ENCODE measurements around the gene C2orf81.
"Not testable (repeated sequence)": the region's sequence is repeated elsewhere in the genome, so short reads cannot be mapped to it uniquely, and the experiment has no call there.

C2orf81 gene

GRCh38 chr2:74428675-74429074, 7.3 kb upstream of the C2orf81 start:
- H3K4me1 ChIP-seq (ENCODE audit: control insufficient read depth, insufficient read depth, low read length): no peaks in the 10 kb centered on the region
- H3K27ac ChIP-seq (ENCODE audit: low read depth, low read length): no peak overlapping the region
- peaks cover 80% of the 10 kb centered on the region for H3K36me3 ChIP-seq (ENCODE audit: control insufficient read depth, insufficient read depth, low read length)
- no peak overlapping the region for H3K9ac ChIP-seq (ENCODE audit: low read depth, low read length)
- H3K9me3 ChIP-seq (ENCODE audit: control insufficient read depth, insufficient read depth, low read length): no peaks in the 10 kb centered on the region
- H3K4me3 ChIP-seq (ENCODE audit: low read depth, low read length): no peak overlapping the region
- H3K27me3 ChIP-seq (ENCODE audit: control insufficient read depth, insufficient read depth, low read length): no peaks in the 10 kb centered on the region

GRCh38 chr2:74427551-74427950, 6.1 kb upstream of the C2orf81 start:
- Histone ChIP-seq H3K27ac (ENCODE audit: low read depth, low read length) (no peak overlapping the region), H3K27me3 (ENCODE audit: control insufficient read depth, insufficient read depth, low read length) (peaks cover 4% of the 10 kb centered on the region; the same call in 1 of the 2 replicates), H3K9me3 (ENCODE audit: control insufficient read depth, insufficient read depth, low read length) (no peaks in the 10 kb centered on the region), H3K36me3 (ENCODE audit: control insufficient read depth, insufficient read depth, low read length) (peaks cover 78% of the 10 kb centered on the region), H3K4me1 (ENCODE audit: control insufficient read depth, insufficient read depth, low read length) (no peaks in the 10 kb centered on the region), H3K4me3 (ENCODE audit: low read depth, low read length) (no peak overlapping the region), H3K9ac (ENCODE audit: low read depth, low read length) (no peak overlapping the region)

DNA sequence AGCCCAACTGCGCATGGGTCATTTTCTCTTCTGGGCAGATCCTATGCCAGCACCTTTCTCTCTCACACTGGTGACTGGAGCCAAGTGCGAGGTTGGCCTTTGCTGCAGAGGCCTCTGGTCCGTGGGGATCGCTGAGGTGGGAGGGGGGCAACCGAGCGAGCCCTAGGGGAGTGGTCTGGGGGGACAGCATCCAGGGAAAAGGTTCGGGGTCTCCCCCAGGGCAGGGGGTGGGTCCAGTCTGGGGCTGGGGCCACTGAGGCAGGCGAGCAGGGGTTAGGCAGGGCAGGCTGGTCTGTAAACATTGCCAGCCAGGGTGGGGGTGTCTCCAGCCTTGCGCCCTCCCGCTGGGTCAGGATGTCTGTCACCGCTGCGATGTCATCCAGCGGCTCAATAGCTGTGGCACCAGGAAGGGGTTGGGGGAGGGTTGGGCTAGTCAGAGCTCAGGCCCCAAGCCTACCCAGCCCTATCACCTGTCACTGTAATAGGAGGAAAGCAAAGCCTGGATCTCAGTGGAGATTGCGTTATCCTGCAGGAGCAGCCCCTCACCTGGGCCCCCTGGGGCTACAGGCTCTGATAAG, 4.9 kb upstream of the C2orf81 start:
- Histone ChIP-seq H3K9ac (ENCODE audit: low read depth, low read length) (no peak overlapping the region), H3K9me3 (ENCODE audit: control insufficient read depth, insufficient read depth, low read length) (no peaks in the 10 kb centered on the region), H3K4me1 (ENCODE audit: control insufficient read depth, insufficient read depth, low read length) (no peaks in the 10 kb centered on the region), H3K27me3 (ENCODE audit: control insufficient read depth, insufficient read depth, low read length) (peaks cover 4% of the 10 kb centered on the region; the same call in 1 of the 2 replicates), H3K36me3 (ENCODE audit: control insufficient read depth, insufficient read depth, low read length) (peaks cover 66% of the 10 kb centered on the region), H3K4me3 (ENCODE audit: low read depth, low read length) (no peak overlapping the region), H3K27ac (ENCODE audit: low read depth, low read length) (no peak overlapping the region)

- H3K4me3 ChIP-seq (ENCODE audit: low read depth, low read length): no peak overlapping the region
- H3K27ac ChIP-seq (ENCODE audit: low read depth, low read length): peak overlapping the region; percentile 8
- H3K9ac ChIP-seq (ENCODE audit: low read depth, low read length): no peak overlapping the region
- H3K4me1 ChIP-seq (ENCODE audit: control insufficient read depth, insufficient read depth, low read length): no peaks in the 10 kb centered on the region
- peaks cover 60% of the 10 kb centered on the region for H3K36me3 ChIP-seq (ENCODE audit: control insufficient read depth, insufficient read depth, low read length)
- H3K9me3 ChIP-seq (ENCODE audit: control insufficient read depth, insufficient read depth, low read length): no peaks in the 10 kb centered on the region
- peaks cover 4% of the 10 kb centered on the region; the same call in 1 of the 2 replicates for H3K27me3 ChIP-seq (ENCODE audit: control insufficient read depth, insufficient read depth, low read length)
Observed at GRCh38 chr2:74425523-74425922, 4.1 kb upstream of the C2orf81 start.

GRCh38 chr2:74424995-74425406, 3.6 kb upstream of the C2orf81 start:
- H3K9me3 ChIP-seq (ENCODE audit: control insufficient read depth, insufficient read depth, low read length): no peaks in the 10 kb centered on the region
- H3K4me1 ChIP-seq (ENCODE audit: control insufficient read depth, insufficient read depth, low read length): no peaks in the 10 kb centered on the region
- H3K4me3 ChIP-seq (ENCODE audit: low read depth, low read length): no peak overlapping the region
- H3K27me3 ChIP-seq (ENCODE audit: control insufficient read depth, insufficient read depth, low read length): peaks cover 7% of the 10 kb centered on the region; the same call in 1 of the 2 replicates
- peak overlapping the region; percentile 8 for H3K27ac ChIP-seq (ENCODE audit: low read depth, low read length)
- H3K36me3 ChIP-seq (ENCODE audit: control insufficient read depth, insufficient read depth, low read length): peaks cover 55% of the 10 kb centered on the region
- no peak overlapping the region for H3K9ac ChIP-seq (ENCODE audit: low read depth, low read length)

GRCh38 chr2:74424139-74424992, 2.9 kb upstream of the C2orf81 start:
- Histone ChIP-seq H3K27me3 (ENCODE audit: control insufficient read depth, insufficient read depth, low read length) (peaks cover 9% of the 10 kb centered on the region; the same call in 1 of the 2 replicates), H3K4me3 (ENCODE audit: low read depth, low read length) (no peak overlapping the region), H3K27ac (ENCODE audit: low read depth, low read length) (no peak overlapping the region), H3K4me1 (ENCODE audit: control insufficient read depth, insufficient read depth, low read length) (no peaks in the 10 kb centered on the region), H3K9me3 (ENCODE audit: control insufficient read depth, insufficient read depth, low read length) (no peaks in the 10 kb centered on the region), H3K36me3 (ENCODE audit: control insufficient read depth, insufficient read depth, low read length) (peaks cover 48% of the 10 kb centered on the region), H3K9ac (ENCODE audit: low read depth, low read length) (no peak overlapping the region)

GRCh38 chr2:74423231-74424095, 2.0 kb upstream of the C2orf81 start:
- H3K27me3 ChIP-seq (ENCODE audit: control insufficient read depth, insufficient read depth, low read length): peaks cover 9% of the 10 kb centered on the region; the same call in 1 of the 2 replicates
- H3K27ac ChIP-seq (ENCODE audit: low read depth, low read length): no peak overlapping the region
- no peak overlapping the region for H3K4me3 ChIP-seq (ENCODE audit: low read depth, low read length)
- no peak overlapping the region for H3K9ac ChIP-seq (ENCODE audit: low read depth, low read length)
- H3K9me3 ChIP-seq (ENCODE audit: control insufficient read depth, insufficient read depth, low read length): no peaks in the 10 kb centered on the region
- H3K36me3 ChIP-seq (ENCODE audit: control insufficient read depth, insufficient read depth, low read length): peaks cover 39% of the 10 kb centered on the region
- H3K4me1 ChIP-seq (ENCODE audit: control insufficient read depth, insufficient read depth, low read length): no peaks in the 10 kb centered on the region

GRCh38 chr2:74420443-74421103, 846 bp downstream of the C2orf81 start:
- H3K36me3 ChIP-seq (ENCODE audit: control insufficient read depth, insufficient read depth, low read length): peaks cover 10% of the 10 kb centered on the region; the same call in 1 of the 2 replicates
- H3K27me3 ChIP-seq (ENCODE audit: control insufficient read depth, insufficient read depth, low read length); H3K27ac ChIP-seq (ENCODE audit: low read depth, low read length); H3K9me3 ChIP-seq (ENCODE audit: control insufficient read depth, insufficient read depth, low read length); H3K4me1 ChIP-seq (ENCODE audit: control insufficient read depth, insufficient read depth, low read length): not testable (repeated sequence)
- H3K9ac ChIP-seq (ENCODE audit: low read depth, low read length): peak overlapping the region; percentile 67
- peak overlapping the region; percentile 82 for H3K4me3 ChIP-seq (ENCODE audit: low read depth, low read length)

GRCh38 chr2:74420006-74420405, 1.4 kb downstream of the C2orf81 start:
- peaks cover 5% of the 10 kb centered on the region; the same call in 1 of the 2 replicates for H3K36me3 ChIP-seq (ENCODE audit: control insufficient read depth, insufficient read depth, low read length)
- no peaks in the 10 kb centered on the region for H3K9me3 ChIP-seq (ENCODE audit: control insufficient read depth, insufficient read depth, low read length)
- H3K4me1 ChIP-seq (ENCODE audit: control insufficient read depth, insufficient read depth, low read length): no peaks in the 10 kb centered on the region; the same call in 1 of the 2 replicates
- no peak overlapping the region for H3K4me3 ChIP-seq (ENCODE audit: low read depth, low read length)
- no peak overlapping the region for H3K27ac ChIP-seq (ENCODE audit: low read depth, low read length)
- no peak overlapping the region for H3K9ac ChIP-seq (ENCODE audit: low read depth, low read length)
- H3K27me3 ChIP-seq (ENCODE audit: control insufficient read depth, insufficient read depth, low read length): peaks cover 9% of the 10 kb centered on the region; the same call in 1 of the 2 replicates

- Histone ChIP-seq H3K36me3 (ENCODE audit: control insufficient read depth, insufficient read depth, low read length) (no peaks in the 10 kb centered on the region), H3K9me3 (ENCODE audit: control insufficient read depth, insufficient read depth, low read length) (no peaks in the 10 kb centered on the region), H3K4me3 (ENCODE audit: low read depth, low read length) (no peak overlapping the region), H3K4me1 (ENCODE audit: control insufficient read depth, insufficient read depth, low read length) (no peaks in the 10 kb centered on the region; the same call in 1 of the 2 replicates), H3K27me3 (ENCODE audit: control insufficient read depth, insufficient read depth, low read length) (peaks cover 9% of the 10 kb centered on the region; the same call in 1 of the 2 replicates), H3K27ac (ENCODE audit: low read depth, low read length) (no peak overlapping the region), H3K9ac (ENCODE audit: low read depth, low read length) (no peak overlapping the region)
Observed at GRCh38 chr2:74419345-74419744, 2.1 kb downstream of the C2orf81 start.

All from HUES48 (cell line).